Measurements from ENCODE around the gene DPF3. TPM values are rescaled to one million over a fixed set of nuclear protein-coding genes. Genes with fewer than 3 reads are reported as not detected.
A peak's percentile ranks its signal among the peaks of the same experiment; 100 is the strongest.

Gene DPF3
- total RNA-seq, 6 experiments from 2014 or later, result 1.2 to 5.7 (median 2.9) TPM

DNA sequence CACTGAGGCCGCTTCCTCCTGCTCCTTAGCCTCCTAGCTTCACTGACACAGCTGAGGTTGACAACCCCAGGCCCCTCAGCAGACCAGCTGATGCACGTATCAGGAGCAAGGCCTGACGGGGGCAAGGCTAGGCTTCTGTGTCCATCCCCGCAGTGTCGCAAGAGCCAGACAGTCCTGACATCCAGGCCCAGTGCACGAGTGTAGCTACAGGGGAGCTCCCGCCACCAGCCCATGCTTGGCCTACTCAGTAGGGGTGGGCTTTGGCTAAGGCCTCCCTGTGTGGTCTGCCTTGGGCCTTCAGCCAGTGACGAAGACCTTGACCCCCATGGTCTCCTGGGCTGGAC, 179.1 kb downstream of the DPF3 start:
- no peaks in the 10 kb centered on the region for H3K36me3 ChIP-seq
- ATAC-seq, result no peak
- intact Hi-C loops (cut with DNase I), result no loop called here
- TF ChIP-seq, protein P1, sequence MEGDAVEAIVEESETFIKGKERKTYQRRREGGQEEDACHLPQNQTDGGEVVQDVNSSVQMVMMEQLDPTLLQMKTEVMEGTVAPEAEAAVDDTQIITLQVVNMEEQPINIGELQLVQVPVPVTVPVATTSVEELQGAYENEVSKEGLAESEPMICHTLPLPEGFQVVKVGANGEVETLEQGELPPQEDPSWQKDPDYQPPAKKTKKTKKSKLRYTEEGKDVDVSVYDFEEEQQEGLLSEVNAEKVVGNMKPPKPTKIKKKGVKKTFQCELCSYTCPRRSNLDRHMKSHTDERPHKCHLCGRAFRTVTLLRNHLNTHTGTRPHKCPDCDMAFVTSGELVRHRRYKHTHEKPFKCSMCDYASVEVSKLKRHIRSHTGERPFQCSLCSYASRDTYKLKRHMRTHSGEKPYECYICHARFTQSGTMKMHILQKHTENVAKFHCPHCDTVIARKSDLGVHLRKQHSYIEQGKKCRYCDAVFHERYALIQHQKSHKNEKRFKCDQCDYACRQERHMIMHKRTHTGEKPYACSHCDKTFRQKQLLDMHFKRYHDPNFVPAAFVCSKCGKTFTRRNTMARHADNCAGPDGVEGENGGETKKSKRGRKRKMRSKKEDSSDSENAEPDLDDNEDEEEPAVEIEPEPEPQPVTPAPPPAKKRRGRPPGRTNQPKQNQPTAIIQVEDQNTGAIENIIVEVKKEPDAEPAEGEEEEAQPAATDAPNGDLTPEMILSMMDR (IDR thresholded peaks at IDR 0.05), result no peak
- no peak for TF ChIP-seq POLR2A (IDR thresholded peaks at IDR 0.05)
- no peak for DNase-seq
- WGBS (ENCODE audit: insufficient coverage, low coverage, low lambda C conversion rate, missing lambda C conversion rate), result 100% methylated on average over 1 of the region's 8 CpGs
- no peak overlapping the region for H3K27ac ChIP-seq
- H3K4me1 ChIP-seq, result no peaks in the 10 kb centered on the region
- H3K4me3 ChIP-seq, result no peak overlapping the region
- H3K9me3 ChIP-seq, result no peaks in the 10 kb centered on the region
- no peaks in the 10 kb centered on the region for H3K27me3 ChIP-seq

DNA sequence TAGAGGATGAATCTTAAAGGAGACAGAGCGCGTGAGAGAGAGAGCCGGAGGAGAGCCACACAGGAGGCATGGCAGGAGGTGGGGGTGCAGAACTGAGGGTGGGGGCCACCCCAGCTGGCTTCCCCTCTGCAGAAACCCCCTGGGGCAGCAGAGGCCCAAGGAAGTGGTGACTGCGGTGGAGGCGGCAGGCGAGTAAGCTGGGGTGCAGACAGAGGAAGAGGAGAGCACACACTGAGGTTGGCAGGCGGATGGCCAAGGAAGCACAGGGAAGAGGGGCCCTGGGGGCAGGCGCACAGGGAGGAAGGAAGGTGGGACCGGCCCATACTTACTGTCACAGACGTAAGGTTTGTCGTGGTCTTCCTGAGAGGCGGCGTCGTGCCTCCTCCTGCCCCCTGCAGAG, 179.8 kb downstream of the DPF3 start:
- DNase-seq (no peak), ATAC-seq (peak in 2 of 4 donors; percentile 15 to 26)
- Histone ChIP-seq H3K27ac (no peak overlapping the region), H3K27me3 (no peaks in the 10 kb centered on the region), H3K4me3 (no peak overlapping the region), H3K36me3 (no peaks in the 10 kb centered on the region), H3K4me1 (no peaks in the 10 kb centered on the region), H3K9me3 (no peaks in the 10 kb centered on the region)
- 82% methylated on average over 7 of the region's 14 CpGs for WGBS (ENCODE audit: insufficient coverage, low coverage, low lambda C conversion rate, missing lambda C conversion rate)
- intact Hi-C loops (cut with DNase I), result no loop called here
- no peak for TF ChIP-seq POLR2A (IDR thresholded peaks at IDR 0.05)
- TF ChIP-seq, protein P1 (IDR thresholded peaks at IDR 0.05), result no peak

DNA sequence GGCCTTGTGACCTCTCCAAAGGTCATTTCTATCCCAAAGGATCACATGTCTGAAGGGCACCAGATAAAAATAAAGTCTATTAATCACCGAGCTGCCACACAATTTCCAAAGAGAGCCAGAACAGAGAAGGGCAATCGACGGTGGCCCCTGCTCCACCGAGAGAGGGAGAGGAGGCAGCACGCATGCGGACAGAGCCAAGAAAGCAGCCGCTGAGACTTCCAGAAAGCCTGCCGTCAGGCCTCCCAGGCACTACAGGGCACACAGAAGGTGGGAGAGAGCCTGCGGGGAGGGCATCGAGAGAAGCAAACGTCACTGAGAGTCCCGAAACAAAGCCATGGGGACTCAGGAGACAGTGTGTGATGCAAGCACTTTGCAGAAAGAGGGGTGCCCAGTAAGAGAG, 182.0 kb downstream of the DPF3 start:
- no peak for DNase-seq

DNA sequence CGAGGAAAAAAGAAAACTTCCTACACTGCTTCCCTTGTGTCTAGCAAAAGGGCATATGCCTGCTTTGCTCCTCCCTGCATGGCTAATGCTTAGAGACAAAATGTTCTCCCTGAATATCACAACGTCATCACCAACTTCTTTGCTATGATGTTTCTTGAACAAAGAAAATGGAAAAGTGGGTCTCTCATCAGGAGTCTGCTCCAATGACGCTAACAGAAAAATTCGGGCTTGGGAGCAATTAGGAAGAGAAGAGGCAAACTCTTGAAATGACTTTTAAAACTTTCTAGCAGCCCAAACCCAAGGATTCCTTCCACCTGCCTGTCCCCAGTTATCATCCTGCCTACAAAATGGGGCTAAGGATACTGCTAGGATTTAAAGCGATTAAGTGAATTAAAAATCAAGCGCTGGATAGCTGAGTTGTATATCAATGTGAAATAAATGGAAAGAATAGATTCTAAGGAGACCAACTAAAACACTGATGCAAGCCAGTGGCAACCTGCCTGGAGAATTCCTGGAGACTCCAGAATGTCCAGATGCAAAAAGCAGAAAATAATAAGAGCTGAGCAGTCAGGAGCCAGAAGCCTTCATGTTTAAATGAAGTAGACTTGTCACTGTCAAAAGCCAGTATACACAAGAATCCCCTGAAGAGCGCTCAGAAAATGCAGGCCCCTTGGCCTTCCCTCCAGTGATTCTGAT, 183.8 kb downstream of the DPF3 start:
- ATAC-seq (no peak), DNase-seq (no peak)
- no peak for TF ChIP-seq POLR2A (IDR thresholded peaks at IDR 0.05)
- TF ChIP-seq, protein P1 (IDR thresholded peaks at IDR 0.05), result no peak
- H3K4me1 ChIP-seq, result no peaks in the 10 kb centered on the region
- H3K4me3 ChIP-seq, result no peak overlapping the region
- H3K27me3 ChIP-seq, result no peaks in the 10 kb centered on the region
- H3K36me3 ChIP-seq, result no peaks in the 10 kb centered on the region
- H3K9me3 ChIP-seq, result no peaks in the 10 kb centered on the region
- intact Hi-C loops (cut with DNase I), result no loop called here
- 80% methylated on average over 6 of the region's 7 CpGs for WGBS (ENCODE audit: insufficient coverage, low coverage, low lambda C conversion rate, missing lambda C conversion rate)
- H3K27ac ChIP-seq, result no peak overlapping the region

More for the DNA sequence above, 182.0 kb downstream of the DPF3 start:
- no peak overlapping the region for H3K4me3 ChIP-seq
- ATAC-seq, result no peak
- 92% methylated on average over 12 of the region's 12 CpGs for WGBS (ENCODE audit: insufficient coverage, low coverage, low lambda C conversion rate, missing lambda C conversion rate)
- H3K27ac ChIP-seq, result no peak overlapping the region
- intact Hi-C loops (cut with DNase I), result no loop called here
- H3K4me1 ChIP-seq, result no peaks in the 10 kb centered on the region
- no peaks in the 10 kb centered on the region for H3K27me3 ChIP-seq
- TF ChIP-seq POLR2A (IDR thresholded peaks at IDR 0.05), result no peak
- TF ChIP-seq, protein P1 (IDR thresholded peaks at IDR 0.05), result no peak
- no peaks in the 10 kb centered on the region for H3K9me3 ChIP-seq
- no peaks in the 10 kb centered on the region for H3K36me3 ChIP-seq

Measured in right lobe of liver (tissue), 6 donors.